H9 (cell line): Measurements from ENCODE around the gene NEUROD4. TPM values are rescaled to one million over a fixed set of nuclear protein-coding genes. Genes with fewer than 3 reads are reported as not detected.

ENCODE experiments used
- DNase-seq: peaks from one replicate; pipeline ENCODE4 v3.0.0-alpha.2; 2017
- H2AFZ ChIP-seq: one replicate; pipeline ENCODE4 v1.6.1; 2013; ENCODE audit warnings: mild to moderate bottlenecking, low read length, control low read depth, moderate library complexity
- H2AK5ac ChIP-seq: 2 replicates; pipeline ENCODE4 v1.6.1; 2013; ENCODE audit warnings: low read length, control low read depth, mixed read lengths; ENCODE audit not compliant: insufficient read length
- H2BK120ac ChIP-seq: one replicate; pipeline ENCODE4 v1.6.1; 2013; ENCODE audit warnings: low read depth, mild to moderate bottlenecking, low read length, control low read depth, inconsistent platforms; ENCODE audit not compliant: poor library complexity, severe bottlenecking
- H2BK12ac ChIP-seq: 2 replicates; pipeline ENCODE4 v1.6.1; 2013; ENCODE audit warnings: low read length, control low read depth, mixed read lengths, low read depth; ENCODE audit not compliant: insufficient read length
- H2BK15ac ChIP-seq: 2 replicates; pipeline ENCODE4 v1.6.1; 2013; ENCODE audit warnings: low read depth, low read length, control low read depth
- H2BK20ac ChIP-seq: one replicate; pipeline ENCODE4 v1.6.1; 2013; ENCODE audit warnings: low read depth, mild to moderate bottlenecking, low read length, control low read depth, inconsistent platforms; ENCODE audit not compliant: poor library complexity, severe bottlenecking
- H2BK5ac ChIP-seq: 2 replicates; pipeline ENCODE4 v1.6.1; 2013; ENCODE audit warnings: low read length, control low read depth, mixed read lengths; ENCODE audit not compliant: insufficient read length
- H3K14ac ChIP-seq: 2 replicates; pipeline ENCODE4 v1.6.1; 2013; ENCODE audit warnings: low read length, control low read depth; ENCODE audit not compliant: insufficient read depth
- H3K18ac ChIP-seq: 2 replicates; pipeline ENCODE4 v1.6.1; 2013; ENCODE audit warnings: low read depth, mild to moderate bottlenecking, mixed read lengths, low read length, control low read depth; ENCODE audit not compliant: insufficient read length
- H3K23ac ChIP-seq: 2 replicates; pipeline ENCODE4 v1.6.1; 2013; ENCODE audit warnings: low read length, control low read depth, mixed read lengths, low read depth; ENCODE audit not compliant: insufficient read length
- H3K23me2 ChIP-seq: 2 replicates; pipeline ENCODE4 v1.6.1; 2013; ENCODE audit warnings: low read depth, mild to moderate bottlenecking, mixed read lengths, low read length, control low read depth; ENCODE audit not compliant: insufficient read length, poor library complexity, severe bottlenecking
- H3K27ac ChIP-seq: 2 replicates; pipeline ENCODE4 v1.5.1; 2013; ENCODE audit warnings: low read length, control low read depth, mixed read lengths, low read depth; ENCODE audit not compliant: insufficient read length
- H3K27me3 ChIP-seq: 2 replicates; pipeline ENCODE4 v1.6.1; 2013; ENCODE audit warnings: low read length, control low read depth, inconsistent platforms; ENCODE audit not compliant: insufficient read depth
- H3K4ac ChIP-seq: 2 replicates; pipeline ENCODE4 v1.6.1; 2013; ENCODE audit warnings: low read depth, mild to moderate bottlenecking, control low read depth, inconsistent platforms, low read length, moderate library complexity
- H3K4me1 ChIP-seq: 2 replicates; pipeline ENCODE4 v1.6.1; 2013; ENCODE audit warnings: low read length, control low read depth, inconsistent platforms; ENCODE audit not compliant: insufficient read depth
- H3K4me2 ChIP-seq: 2 replicates; pipeline ENCODE4 v1.6.1; 2013; ENCODE audit warnings: low read length, control low read depth, mixed read lengths; ENCODE audit not compliant: insufficient read length, insufficient read depth
- H3K56ac ChIP-seq: 2 replicates; pipeline ENCODE4 v1.6.1; 2013; ENCODE audit warnings: low read depth, mild to moderate bottlenecking, mixed read lengths, low read length, control low read depth; ENCODE audit not compliant: insufficient read length
- H3K79me1 ChIP-seq: 2 replicates; pipeline ENCODE4 v1.6.1; 2013; ENCODE audit warnings: low read depth, mild to moderate bottlenecking, moderate library complexity, low read length, control low read depth, inconsistent platforms; ENCODE audit not compliant: insufficient read depth, poor library complexity, severe bottlenecking
- H3K79me2 ChIP-seq: 2 replicates; pipeline ENCODE4 v1.6.1; 2013; ENCODE audit warnings: low read length, control low read depth, inconsistent platforms; ENCODE audit not compliant: insufficient read depth
- H3K9ac ChIP-seq: 2 replicates; pipeline ENCODE4 v1.6.1; 2013; ENCODE audit warnings: low read length, control low read depth, mixed read lengths; ENCODE audit not compliant: insufficient read length; ENCODE audit errors: extremely low read depth
- H3K9me3 ChIP-seq: one replicate; pipeline ENCODE4 v1.6.1; 2013; ENCODE audit warnings: low read depth, low read length, inconsistent platforms; ENCODE audit not compliant: control insufficient read depth
- H3T11ph ChIP-seq: one replicate; pipeline ENCODE4 v1.6.1; 2013; ENCODE audit warnings: mild to moderate bottlenecking, low read length, control low read depth, inconsistent platforms
- H4K20me1 ChIP-seq: one replicate; pipeline ENCODE4 v1.6.1; 2013; ENCODE audit not compliant: control insufficient read depth, insufficient read length, insufficient read depth
- H4K5ac ChIP-seq: 2 replicates; pipeline ENCODE4 v1.6.1; 2013; ENCODE audit warnings: low read depth, mild to moderate bottlenecking, mixed read lengths, low read length, control low read depth; ENCODE audit not compliant: insufficient read length
- H4K8ac ChIP-seq: replicated peaks from 2 replicates; pipeline ENCODE4 v1.6.1; 2013; ENCODE audit warnings: low read length, control low read depth, mixed read lengths, low read depth; ENCODE audit not compliant: insufficient read length
- H4K91ac ChIP-seq: 2 replicates; pipeline ENCODE4 v1.6.1; 2013; ENCODE audit warnings: low read depth, mild to moderate bottlenecking, moderate library complexity, mixed read lengths, low read length, control low read depth; ENCODE audit not compliant: insufficient read length
- H3K27ac Mint-ChIP-seq, 3 experiments: 2 replicates in 2 of 3; 3 replicates in 1 of 3; pipeline ENCODE4 v1.8.0; 2020 to 2021; ENCODE audit warnings: mixed read lengths in 3 of 3, mild to moderate bottlenecking in 1 of 3, moderate library complexity in 1 of 3
- H3K27me3 Mint-ChIP-seq: 2 replicates; pipeline ENCODE4 v1.8.0; 2021; ENCODE audit warnings: low read depth, mild to moderate bottlenecking, moderate library complexity, mixed read lengths
- H3K36me3 Mint-ChIP-seq, 3 experiments: 2 replicates in 2 of 3; 3 replicates in 1 of 3; pipeline ENCODE4 v1.8.0; 2020 to 2021; ENCODE audit warnings: low read depth in 3 of 3, mixed read lengths in 3 of 3; ENCODE audit not compliant: insufficient read depth in 1 of 3
- H3K4me1 Mint-ChIP-seq, 2 experiments: 2 replicates each; pipeline ENCODE4 v1.8.0; 2020; ENCODE audit warnings: mixed read lengths in 2 of 2
- H3K4me3 Mint-ChIP-seq, 2 experiments: 2 replicates in 1 of 2; 3 replicates in 1 of 2; pipeline ENCODE4 v1.8.0; 2020 to 2021; ENCODE audit warnings: mild to moderate bottlenecking in 2 of 2, mixed read lengths in 2 of 2, moderate library complexity in 1 of 2
- H3K9me3 Mint-ChIP-seq, 2 experiments: 2 replicates in 1 of 2; 3 replicates in 1 of 2; pipeline ENCODE4 v1.8.0; 2020; ENCODE audit warnings: mild to moderate bottlenecking in 2 of 2, mixed read lengths in 2 of 2, moderate library complexity in 1 of 2
- WGBS: extraction: QIAGEN DNeasy Blood & Tissue Kit; methylation state at CpG from one replicate; pipeline ENCODE4 v1.1.7; 2013; ENCODE audit warnings: missing lambda C conversion rate, low lambda C conversion rate, mixed read lengths; ENCODE audit not compliant: insufficient read length; ENCODE audit errors: extremely low coverage; 5-methylcytosine and 5-hydroxymethylcytosine counted together
- total RNA-seq: library from RNA; stranded (reverse); gene quantifications from 2 replicates; pipeline ENCODE4 v1.2.1, GENCODE V29; 2021
- TF ChIP-seq, protein P1 (sequence below): fragments of 200-600 bp; sonication (generic); conservative IDR thresholded peaks from 3 replicates; pipeline ENCODE4 v1.8.0; 2021; ENCODE audit warnings: antibody characterized with exemption, mild to moderate bottlenecking

Gene NEUROD4
- total RNA-seq, 1 experiment from 2014 or later, result not detected

DNA sequence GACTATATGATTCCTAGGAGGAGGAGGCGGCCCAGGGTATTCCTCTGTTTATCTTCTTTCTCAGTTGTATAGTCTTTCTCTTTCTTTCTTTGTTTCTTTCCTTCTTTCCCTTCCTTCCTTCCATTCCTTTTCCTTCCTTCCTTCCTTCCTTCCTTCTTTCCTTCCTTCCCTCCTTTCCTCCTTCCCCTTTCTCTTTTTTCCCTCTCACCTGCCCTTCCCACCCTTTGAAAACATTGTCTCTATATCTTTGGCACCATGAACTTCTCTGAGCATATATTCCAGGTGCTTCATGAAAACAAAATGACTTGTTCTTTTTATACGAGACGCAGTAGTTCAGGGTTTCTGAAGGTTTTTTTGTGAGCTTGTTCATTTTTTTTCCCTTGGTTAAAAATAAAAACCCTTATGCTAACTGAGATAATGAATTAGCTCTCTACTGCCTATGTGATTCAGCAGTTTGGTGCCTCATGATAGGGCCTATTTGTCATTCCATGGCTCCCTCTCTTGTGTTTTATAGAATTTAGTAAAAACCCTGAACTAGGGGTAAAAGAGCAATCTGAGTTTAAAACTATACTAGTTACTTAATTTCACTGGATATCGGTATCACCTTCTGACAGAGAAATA is 32.1 kb upstream of the NEUROD4 start:
- Mint-ChIP-seq H3K27ac (no peak overlapping the region), H3K4me1 (no peaks in the 10 kb centered on the region), H3K27me3 (no peaks in the 10 kb centered on the region; the same call in none of the 2 replicates), H3K4me3 (no peak overlapping the region), H3K36me3 (no peaks in the 10 kb centered on the region), H3K9me3 (no peaks in the 10 kb centered on the region; a peak in 1 of 5 replicates)
- Histone ChIP-seq H3K4me2 (no peak overlapping the region), H2BK12ac (no peak overlapping the region), H3K79me2 (no peaks in the 10 kb centered on the region), H3K4me1 (no peaks in the 10 kb centered on the region), H2BK15ac (no peak overlapping the region), H3K9ac (no peak overlapping the region), H3K23me2 (no peaks in the 10 kb centered on the region), H3K23ac (no peak overlapping the region), H4K8ac (no peak overlapping the region), H3K4ac (no peak overlapping the region), H2BK120ac (no peak overlapping the region), H3K9me3 (no peaks in the 10 kb centered on the region), H3K27ac (no peak overlapping the region), H4K91ac (no peak overlapping the region), H3K79me1 (no peaks in the 10 kb centered on the region), H4K5ac (no peak overlapping the region), H2BK5ac (no peak overlapping the region), H3T11ph (no peak overlapping the region), H2AK5ac (no peak overlapping the region), H3K56ac (no peak overlapping the region), H2BK20ac (no peak overlapping the region), H2AFZ (no peak overlapping the region), H3K27me3 (no peaks in the 10 kb centered on the region), H4K20me1 (no peaks in the 10 kb centered on the region), H3K18ac (no peak overlapping the region), H3K14ac (no peak overlapping the region)
- no CpG with 5 or more reads among the region's 4 CpGs for WGBS
- TF ChIP-seq, protein P1, sequence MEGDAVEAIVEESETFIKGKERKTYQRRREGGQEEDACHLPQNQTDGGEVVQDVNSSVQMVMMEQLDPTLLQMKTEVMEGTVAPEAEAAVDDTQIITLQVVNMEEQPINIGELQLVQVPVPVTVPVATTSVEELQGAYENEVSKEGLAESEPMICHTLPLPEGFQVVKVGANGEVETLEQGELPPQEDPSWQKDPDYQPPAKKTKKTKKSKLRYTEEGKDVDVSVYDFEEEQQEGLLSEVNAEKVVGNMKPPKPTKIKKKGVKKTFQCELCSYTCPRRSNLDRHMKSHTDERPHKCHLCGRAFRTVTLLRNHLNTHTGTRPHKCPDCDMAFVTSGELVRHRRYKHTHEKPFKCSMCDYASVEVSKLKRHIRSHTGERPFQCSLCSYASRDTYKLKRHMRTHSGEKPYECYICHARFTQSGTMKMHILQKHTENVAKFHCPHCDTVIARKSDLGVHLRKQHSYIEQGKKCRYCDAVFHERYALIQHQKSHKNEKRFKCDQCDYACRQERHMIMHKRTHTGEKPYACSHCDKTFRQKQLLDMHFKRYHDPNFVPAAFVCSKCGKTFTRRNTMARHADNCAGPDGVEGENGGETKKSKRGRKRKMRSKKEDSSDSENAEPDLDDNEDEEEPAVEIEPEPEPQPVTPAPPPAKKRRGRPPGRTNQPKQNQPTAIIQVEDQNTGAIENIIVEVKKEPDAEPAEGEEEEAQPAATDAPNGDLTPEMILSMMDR, result no peak
- no peak for DNase-seq
